ENCODE results near the gene NUP85.

DNA sequence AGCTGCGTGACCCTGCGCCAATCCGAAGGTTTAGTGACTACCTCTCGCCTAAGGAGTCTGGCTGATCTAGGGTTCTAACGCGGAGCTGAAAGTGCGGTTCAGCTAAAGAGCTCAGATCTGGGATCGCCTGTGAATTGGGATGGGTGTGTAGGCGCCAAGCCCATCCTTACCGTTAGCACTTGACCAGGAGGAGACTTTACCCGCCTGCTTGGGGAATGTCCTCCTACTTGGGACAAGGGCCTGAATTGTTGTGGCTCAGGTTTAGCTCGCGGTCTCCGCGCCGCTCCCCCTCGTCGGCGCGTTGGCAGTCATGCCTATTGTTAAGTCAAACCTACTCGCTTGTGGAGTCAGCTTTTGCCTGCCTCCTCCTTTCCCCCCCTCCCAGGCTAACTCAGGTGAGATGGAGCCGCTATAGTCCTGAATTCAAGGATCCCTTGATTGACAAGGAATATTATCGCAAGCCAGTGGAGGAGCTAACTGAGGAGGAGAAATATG lies 56.7 kb downstream of the NUP85 start:
- TF ChIP-seq, protein P1, sequence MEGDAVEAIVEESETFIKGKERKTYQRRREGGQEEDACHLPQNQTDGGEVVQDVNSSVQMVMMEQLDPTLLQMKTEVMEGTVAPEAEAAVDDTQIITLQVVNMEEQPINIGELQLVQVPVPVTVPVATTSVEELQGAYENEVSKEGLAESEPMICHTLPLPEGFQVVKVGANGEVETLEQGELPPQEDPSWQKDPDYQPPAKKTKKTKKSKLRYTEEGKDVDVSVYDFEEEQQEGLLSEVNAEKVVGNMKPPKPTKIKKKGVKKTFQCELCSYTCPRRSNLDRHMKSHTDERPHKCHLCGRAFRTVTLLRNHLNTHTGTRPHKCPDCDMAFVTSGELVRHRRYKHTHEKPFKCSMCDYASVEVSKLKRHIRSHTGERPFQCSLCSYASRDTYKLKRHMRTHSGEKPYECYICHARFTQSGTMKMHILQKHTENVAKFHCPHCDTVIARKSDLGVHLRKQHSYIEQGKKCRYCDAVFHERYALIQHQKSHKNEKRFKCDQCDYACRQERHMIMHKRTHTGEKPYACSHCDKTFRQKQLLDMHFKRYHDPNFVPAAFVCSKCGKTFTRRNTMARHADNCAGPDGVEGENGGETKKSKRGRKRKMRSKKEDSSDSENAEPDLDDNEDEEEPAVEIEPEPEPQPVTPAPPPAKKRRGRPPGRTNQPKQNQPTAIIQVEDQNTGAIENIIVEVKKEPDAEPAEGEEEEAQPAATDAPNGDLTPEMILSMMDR (conservative IDR thresholded peaks at IDR 0.05; ENCODE audit: low read depth, low read length) = no peak
- no peak for TF ChIP-seq RAD21 (IDR thresholded peaks at IDR 0.05; ENCODE audit: low read length)
